GM19023 (cell line): Measurements from ENCODE around the gene CRB2.

ENCODE experiments used
- ATAC-seq: cut with Tn5 transposase; IDR thresholded peaks from one replicate; pipeline ENCODE4 v1.9.1; 2021; ENCODE audit warnings: mild to moderate bottlenecking, moderate library complexity; ENCODE audit not compliant: unreplicated experiment

The CRB2 gene

DNA sequence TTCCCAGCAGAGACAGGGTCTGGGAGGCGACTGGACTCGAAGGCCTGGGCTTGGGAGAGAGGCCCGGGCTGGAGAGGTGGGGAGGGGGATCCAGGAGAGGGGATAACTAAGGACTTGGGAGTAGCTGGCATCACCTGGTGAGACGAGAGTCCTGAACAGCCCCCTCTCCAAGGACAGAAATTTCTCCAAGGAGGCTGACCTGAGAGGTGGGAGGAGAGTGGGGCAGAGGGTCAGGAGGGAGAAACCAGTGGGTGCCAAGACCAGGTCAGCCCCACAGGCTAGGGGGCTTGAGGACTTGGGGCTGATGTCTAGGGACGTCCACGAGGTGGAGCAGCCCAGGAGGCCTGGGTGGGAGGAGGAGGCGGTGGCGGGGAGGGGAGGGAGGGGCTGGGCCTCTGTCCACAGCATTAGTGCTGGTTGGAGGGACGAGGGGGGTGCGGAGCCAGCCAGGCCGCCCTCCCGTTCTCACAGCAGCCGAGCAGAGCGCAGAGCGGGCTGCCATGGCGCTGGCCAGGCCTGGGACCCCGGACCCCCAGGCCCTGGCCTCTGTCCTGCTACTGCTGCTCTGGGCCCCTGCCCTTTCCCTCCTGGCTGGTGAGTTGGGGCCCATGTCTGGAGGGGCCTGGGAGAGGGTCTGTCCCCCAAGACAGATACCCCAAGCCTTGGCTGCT, at the start of gene CRB2:
TSS of gene CRB2 (plus strand) at position 437 of the 671 bp plus-strand sequence. CDS start at position 501, 64 bp downstream.
- ATAC-seq: no peak

DNA sequence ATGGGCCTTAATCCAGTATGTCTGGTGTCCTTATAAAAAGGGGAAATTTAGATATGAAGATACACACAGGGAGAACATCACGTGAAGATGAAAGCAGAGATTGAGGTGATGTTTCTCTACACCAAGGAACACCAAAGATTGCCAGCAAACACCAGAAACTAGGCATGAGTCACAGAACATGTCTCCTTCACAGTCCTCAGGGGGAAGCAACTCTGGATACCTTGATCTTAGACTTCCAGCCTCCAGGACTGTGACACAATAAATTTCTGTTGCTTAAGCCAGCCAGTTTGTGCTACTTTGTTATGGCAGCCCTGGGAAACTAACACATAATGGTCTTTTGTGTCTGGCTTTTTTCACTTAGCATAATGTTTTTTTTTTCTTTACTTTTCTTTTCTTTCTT, 46.4 kb upstream of the CRB2 start:
- no peak for ATAC-seq

DNA sequence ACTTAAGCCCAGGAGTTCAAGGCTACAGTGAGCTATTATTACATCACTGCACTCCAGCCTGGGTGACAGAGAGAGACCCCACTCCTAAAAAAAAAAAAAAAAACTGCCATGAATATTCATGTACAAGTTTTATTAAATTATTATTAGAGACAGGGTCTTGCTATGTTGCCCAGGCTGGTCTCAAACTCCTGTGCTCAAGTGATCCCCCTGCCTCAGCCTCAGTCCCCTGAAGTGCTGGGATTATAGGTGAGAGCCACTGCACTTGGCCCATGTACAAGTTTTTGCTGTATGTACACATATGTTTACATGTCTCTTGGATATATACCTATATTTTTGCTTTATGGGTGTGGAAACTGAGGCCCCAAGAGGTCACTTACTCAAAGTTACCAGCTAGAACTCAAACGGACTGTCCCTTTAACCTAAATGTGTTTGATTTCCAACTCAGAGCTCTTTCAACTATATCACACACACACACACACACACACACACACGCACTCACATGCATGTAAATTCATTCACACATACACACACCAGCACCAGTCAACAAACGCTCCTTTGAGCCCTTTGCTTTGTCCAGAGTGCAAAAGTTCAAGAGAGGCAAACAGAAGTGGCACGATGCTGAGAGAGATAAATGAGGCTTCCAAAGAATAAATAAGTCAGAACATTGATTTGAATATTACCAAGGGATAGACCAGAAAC, 45.3 kb upstream of the CRB2 start:
- ATAC-seq: no peak

DNA sequence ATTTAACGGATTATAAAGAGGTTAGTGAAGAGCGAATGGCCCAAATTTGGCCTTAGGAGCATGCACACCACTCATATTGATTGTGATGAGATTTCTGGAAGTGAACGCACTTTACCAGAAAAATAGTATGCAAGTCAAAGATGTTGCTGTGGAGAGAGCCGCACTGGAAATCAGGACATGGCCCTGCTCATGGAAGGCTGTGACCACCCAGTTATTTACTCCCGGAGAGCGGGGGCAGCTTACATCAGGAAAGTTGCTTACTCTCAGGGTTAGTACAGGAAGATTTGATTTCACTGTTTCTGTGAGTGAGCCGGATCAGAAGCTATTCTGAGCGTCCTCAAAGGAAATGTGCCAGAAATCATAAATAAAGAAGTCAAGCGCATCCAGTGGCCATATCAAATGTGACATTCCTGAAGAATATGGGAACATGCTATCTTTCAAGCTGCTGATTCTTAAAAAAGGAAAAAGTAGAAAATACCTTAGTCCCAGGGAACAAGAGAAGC, 44.7 kb upstream of the CRB2 start:
- no peak for ATAC-seq

DNA sequence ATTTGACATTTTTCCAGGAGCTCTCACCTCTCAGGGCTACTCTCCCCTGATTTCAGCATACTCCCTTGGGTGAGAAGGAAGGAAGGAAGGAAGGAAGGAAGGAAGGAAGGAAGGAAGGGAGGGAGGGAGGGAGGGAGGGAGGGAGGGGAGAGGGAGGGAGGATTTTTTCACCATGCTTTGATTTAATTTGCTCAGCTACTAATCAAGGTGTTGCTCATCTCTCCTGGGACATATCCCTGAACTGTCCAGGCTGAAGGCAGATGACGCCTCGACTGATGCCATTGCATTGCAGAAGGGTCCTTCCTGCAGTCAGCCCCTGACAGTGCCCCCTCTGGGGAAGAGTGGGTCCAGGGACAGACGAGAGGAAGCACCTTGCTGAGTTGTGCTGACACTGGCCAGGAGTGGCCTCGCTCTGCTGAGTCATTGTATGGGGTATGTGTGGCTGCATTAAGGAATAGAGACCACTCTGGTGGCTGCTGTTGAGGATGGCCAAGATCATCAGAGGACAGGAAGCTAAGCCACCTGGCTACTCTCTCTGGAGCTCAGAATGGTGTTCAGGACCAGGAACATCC, 43.6 kb upstream of the CRB2 start:
- no peak for ATAC-seq

DNA sequence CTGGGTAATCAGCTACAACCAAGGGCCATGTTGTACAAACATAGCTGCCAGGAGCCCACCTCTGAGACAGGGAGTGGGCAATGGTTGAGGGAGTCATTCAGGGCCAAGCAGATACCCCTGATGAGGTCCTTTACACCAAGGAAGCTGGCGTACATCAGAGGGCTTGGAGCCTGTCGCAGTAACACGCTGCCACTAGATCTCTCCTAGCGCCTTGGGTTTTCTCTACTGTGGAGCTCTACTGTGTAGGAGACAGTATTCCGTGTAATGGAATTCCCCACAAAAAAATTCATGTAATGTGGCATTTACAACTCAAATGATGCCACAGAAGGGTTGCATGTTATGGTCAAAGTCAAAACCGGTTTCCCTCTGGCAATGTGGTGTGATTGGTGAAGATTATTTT, 41.4 kb upstream of the CRB2 start:
- ATAC-seq: no peak

DNA sequence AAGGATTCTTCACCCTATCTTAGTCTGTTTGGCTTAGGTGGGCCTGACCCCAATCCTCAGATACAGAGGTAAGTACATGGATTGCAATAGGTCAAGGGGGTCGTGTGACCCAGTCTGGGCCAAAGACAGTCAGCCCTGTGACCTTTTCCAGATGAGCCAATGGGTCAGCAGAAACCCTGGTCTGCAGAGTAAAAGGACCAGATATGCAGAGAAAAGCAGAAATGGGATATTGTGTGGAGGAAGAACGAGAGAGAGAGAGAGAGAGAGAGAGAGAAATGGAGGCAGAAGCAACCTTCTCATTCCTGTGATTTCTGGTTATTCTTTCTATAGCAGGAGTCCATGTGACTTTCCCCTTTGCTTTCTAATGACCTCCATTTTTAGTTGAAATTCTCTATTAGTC, 40.4 kb upstream of the CRB2 start:
- ATAC-seq: no peak

DNA sequence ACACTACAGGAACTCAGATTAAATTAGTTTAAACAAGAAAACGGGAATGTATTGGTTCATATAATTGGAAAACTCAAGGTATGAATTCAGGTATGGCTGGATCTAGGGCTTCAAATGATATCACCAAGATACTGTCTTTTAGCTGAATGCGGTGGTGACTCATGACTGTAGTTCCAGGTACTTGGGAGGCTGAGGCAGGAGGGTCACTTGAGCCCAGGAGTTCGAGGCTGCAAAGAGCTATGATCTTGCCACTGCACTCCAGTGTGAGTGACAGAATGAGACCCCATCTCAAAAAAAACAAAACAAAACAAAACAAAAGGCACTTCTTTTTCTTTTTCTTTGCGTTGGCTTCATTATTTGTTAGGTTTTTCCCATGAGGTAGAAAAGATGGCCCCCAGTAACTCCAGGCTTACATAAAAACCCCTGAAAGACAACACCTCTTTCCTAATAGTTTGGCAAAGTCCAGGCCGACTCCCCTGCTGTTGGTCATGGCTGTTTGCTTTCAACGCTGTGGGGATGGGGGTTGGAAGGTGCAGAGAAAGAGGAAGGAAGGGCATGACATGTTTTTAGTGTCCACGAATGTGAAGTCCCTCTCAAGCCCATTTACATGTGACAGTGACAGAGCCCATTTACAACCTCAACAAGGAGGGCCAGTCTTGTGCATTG, 39.8 kb upstream of the CRB2 start:
- ATAC-seq: no peak

DNA sequence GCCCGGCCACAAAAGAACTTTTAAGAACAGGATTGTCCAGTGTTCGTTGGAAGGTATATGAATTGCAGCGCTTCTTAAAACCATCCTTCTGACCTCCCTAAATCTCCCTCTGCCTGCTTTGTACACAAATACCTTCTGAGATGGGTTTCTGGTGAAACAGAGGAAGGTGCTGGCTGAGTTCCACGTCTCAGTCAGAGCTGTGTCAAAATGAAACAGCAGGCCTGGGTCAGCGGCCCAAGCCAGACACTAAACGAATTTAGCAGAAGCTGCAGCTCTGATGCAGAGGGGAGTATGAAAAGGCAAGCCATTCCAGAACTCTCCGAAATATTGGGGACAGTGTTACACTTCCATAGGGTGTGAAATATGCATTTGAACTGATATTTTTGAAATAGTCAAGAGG, 37.8 kb upstream of the CRB2 start:
- ATAC-seq: peak; percentile 69

DNA sequence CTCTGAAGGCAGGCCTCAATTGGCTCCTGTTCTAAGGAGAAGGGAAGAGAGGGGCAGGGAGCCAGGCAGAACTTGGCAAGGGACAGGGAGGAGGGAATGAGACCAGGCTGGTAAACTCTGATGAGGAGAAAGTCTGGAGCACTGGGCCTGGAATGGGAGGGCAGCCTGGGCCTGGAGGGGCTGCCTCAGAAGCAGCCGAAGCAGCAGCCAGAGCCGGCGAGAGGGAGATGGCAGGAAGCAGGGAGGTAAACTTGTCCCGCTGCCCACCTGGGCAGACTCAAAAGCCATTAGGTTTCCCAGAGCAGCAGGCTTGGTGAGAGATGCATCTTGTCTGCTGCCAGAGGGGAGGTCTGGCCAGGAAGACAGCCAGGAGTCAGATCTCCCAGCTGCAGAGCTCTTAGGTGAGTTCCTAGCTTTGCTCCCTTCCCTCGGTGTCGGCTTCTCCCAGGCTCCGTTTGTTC, 37.0 kb upstream of the CRB2 start:
- ATAC-seq: no peak

DNA sequence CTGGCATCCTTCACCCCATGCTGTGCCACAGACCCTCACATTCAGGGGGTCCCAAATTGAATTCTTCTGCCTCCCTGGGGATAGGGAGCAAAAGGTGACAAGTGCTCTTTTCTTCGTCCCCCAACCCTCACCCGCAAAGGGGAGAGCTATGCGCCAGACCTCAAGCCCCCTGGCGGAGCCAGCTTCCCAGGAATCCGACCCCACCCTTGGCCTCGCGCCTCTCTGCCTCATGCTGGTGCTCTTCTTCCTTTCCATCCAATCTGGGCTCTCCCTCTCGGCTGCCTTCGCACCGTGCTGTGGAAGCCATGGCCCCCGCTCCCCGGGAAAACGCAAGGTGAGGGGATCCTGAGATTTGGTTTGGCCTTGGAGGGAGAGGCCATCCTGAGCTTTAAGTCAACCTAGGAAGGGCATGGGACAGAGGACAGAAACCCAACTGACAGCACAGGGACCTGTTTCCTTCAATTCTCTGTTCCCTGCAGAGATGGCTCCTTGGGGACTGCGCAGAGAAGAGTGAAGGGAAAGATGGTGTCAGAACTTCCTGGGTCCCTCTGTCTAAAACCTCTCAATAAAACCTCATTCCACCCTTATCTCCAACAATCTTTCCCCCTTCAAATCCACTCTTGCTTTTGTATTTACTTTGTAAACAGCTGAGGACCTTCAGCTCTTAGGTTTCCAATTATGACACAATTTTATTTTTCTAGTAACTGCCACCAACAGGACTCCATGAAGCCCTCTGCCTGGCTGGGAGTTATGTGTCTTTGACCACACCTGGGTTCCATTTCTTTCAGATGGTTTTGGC, 36.3 kb upstream of the CRB2 start:
- ATAC-seq: no peak

DNA sequence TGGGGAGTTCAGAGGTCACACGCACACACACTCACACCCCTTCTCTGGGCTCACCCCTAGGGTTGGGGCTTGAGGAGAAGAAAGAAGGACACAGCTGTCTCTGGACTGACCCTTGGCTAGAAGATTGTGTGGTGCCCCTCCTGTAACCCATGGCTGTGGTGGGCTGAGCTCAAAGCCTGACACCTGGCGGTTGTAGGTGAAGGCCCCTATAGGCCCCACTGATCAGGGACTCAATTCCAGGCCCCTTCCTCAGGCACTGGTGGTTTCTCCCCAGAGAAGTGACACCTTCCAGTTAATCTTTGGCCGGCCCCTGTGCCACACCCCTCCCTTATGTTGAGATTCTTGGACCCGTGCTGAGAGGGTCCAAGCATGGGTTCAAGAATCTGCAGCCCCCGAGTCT, 35.2 kb upstream of the CRB2 start:
- no peak for ATAC-seq

DNA sequence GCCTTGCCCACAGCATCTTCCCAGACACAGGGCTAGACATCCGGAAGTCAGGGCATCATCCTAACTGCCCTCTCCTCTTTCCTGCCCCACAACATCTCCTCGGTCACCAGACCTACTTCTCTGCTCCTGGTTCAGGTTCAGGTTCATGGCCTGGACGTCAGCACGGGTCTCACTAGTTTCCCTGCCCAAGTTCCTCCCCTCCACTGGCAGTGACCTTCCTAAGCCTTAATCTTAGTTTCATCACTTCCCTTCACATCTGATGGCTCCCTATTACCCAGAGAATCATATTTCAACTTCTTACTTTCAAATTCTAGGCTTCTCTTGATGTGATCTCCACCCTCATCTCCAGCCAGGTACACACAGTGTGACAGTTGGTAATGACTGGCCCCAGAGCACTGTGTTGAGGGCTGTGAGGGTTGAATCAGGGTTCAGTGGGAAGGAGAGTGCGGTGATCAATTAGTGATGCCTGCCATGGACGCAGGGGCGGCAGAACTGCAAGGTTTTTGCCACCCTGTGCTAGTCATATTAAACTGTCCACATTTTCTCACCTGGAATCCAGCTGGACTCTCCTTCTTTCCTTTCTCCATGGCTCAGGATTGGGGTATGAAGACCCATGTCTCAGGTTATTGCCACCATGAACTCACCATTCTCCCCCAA, 34.3 kb upstream of the CRB2 start:
- no peak for ATAC-seq

DNA sequence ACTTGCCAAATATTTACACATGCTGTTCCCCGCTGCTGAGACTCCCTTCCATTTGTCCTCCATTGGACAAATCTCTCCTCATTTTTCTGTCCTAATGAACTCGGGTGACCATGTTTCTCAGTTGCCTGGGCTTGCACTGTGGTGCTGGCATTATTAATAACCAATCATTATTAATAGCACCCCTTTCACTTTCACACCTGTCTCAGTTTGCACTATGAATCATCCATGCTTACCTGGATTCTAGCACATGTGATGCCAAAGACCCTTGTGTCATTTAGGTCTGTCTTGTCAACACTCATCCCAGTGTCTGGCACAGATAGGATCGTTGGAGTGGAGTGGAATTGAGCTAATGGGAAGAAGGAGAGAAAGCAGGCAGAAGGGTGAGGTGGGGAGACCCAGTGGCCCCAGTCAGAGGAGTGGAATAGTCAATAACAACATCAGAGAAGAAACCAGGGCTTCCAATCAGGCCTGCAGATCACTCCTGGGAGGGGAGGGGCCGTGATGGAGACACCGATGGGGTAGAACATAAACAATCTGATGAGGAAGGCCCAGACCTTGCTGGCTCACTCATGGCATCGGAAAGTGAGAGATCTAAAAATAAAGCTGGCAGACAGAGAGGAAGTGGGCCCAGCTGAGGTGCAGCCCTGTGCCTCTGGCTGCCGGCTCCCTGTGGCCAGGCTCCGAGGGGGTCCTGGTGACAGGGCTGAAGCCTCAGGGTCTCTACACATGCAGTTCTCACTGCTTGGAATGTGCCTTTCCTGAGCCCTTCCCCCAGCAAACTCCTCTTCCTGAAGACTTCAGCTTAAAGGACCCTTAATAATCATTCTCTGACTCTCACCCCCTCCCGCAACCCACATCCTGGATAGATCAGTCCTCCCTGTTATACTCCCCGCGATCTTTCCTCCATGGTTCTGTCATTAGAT, 33.5 kb upstream of the CRB2 start:
- ATAC-seq: peak; percentile 42

DNA sequence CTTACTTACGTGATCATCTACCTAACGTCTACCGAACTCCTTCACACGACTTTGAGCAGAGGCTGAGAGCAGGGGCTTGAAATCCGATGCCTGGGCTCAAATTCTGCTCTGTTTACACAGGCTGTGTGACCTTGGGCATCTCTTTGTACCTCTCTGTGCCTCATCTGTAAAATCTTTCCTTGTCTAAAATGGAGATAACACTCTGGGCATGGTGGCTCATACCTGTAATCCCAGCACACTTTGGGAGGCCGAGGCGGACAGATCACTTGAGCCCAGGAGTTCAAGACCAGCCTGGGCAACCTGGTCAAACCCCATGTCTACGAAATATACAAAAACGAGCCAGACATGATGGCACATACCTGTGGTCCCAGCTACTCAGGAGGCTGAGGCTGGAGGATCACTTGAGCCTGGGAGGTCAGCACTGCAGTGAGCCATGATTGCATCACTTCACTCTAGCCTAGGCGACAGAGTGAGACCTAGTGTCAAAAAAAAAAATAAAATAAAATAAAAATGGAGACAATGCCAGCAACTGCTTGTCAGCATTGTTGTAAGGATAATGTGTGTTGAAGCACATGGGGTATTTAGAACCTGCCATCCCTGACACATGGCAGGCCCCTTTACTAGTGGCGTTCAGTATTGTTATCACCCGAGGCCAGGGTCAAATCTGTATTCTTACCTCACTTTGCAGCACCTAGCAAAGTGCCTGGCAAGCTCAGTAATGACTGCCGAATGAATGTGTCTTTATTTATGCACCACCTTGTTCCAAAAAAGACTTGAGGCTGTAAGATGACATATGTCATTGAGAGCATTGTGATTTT, 32.6 kb upstream of the CRB2 start:
- ATAC-seq: no peak

DNA sequence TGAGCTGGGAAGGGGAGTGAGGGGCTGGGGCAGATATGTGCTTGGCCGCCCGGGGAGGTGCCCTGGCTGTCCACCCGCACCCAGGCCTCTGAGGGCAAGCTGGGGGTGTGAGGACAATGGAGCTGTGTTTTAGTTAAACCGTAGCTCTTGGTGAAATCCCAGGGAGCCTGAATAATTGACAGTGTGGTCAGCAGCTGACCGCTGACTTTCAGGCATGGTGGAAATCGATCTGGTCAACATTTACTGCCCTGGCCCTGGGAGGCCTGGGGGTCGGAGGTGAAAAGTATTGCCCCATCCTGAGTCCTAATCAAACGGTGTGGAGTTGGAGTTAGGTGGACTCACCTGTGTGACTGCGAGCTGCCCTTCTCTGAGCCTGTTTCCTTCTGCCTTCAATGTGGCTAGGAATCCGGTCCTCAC, 31.2 kb upstream of the CRB2 start:
- ATAC-seq: no peak

DNA sequence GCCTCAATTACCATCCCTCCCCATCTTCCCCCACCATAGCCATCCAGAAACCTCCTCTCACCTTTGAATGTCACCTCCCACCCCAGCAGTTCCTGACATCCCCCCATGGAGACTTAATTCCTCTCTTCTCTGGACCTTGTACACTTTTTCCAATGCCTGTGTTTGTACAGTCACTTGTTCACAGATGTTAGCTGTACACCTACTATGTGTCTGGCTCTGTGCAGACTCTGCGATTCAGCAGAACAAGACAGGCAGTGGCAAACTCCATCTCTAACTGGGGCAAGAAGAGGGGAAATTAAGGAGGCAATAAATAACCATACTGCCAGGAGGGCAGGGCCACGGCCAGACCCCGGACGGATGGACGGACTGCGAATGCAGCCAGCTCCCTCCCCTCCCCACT, 29.8 kb upstream of the CRB2 start:
- ATAC-seq: no peak

DNA sequence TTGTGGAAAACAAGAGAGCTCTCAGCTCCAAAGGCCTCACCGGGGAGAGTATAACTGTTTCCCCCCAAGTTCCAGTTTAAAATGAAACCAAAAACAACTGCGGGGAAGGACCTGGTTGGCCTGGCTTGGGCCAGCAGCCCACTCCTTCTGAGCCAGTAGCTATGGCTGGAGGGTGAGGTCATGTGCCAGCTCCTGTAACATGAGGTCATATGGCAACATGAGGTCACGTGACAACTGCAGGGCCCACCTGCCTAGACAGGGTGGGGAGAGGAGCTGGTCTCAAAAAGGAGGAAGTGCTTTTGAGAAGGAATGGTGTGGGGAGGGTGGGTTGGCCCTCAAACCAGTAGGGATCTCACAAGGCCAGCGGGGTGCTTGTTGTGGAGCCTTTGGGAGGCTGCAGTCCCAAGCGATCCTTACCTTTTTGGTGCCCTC, 29.3 kb upstream of the CRB2 start:
- ATAC-seq: peak; percentile 41
